GM19193 (cell line): Measurements from ENCODE around the gene PTCD1.

Source experiments
- POLR2A ChIP-seq: IDR thresholded peaks from 4 replicates; pipeline ENCODE4 v1.6.1; 2011; ENCODE audit not compliant: insufficient read depth, insufficient read length; ENCODE audit errors: extremely low read depth

PTCD1 gene

GRCh38 chr7:99398891-99399445, 39.6 kb downstream of the PTCD1 start:
- TF ChIP-seq POLR2A, result no peak

- peak; percentile 37 for TF ChIP-seq POLR2A
These were observed 41.2 kb downstream of the PTCD1 start for GRCh38 chr7:99397297-99397983.

GRCh38 chr7:99396418-99397296, 41.9 kb downstream of the PTCD1 start:
- TF ChIP-seq POLR2A, result peak; percentile 13

- TF ChIP-seq POLR2A, result peak; percentile 28
These were observed 42.8 kb downstream of the PTCD1 start for GRCh38 chr7:99395616-99396327.

- TF ChIP-seq POLR2A, result no peak
These were observed 44.5 kb downstream of the PTCD1 start for GRCh38 chr7:99394188-99394502.

- no peak for TF ChIP-seq POLR2A
These were observed 45.0 kb downstream of the PTCD1 start for GRCh38 chr7:99393355-99394187.

- peak; percentile 17 for TF ChIP-seq POLR2A
These were observed 45.8 kb downstream of the PTCD1 start for GRCh38 chr7:99392659-99393354.

- no peak for TF ChIP-seq POLR2A
These were observed 46.6 kb downstream of the PTCD1 start for GRCh38 chr7:99392046-99392445.

- no peak for TF ChIP-seq POLR2A
These were observed 47.5 kb downstream of the PTCD1 start for GRCh38 chr7:99390941-99391602.

- TF ChIP-seq POLR2A, result no peak
These were observed 48.8 kb downstream of the PTCD1 start for GRCh38 chr7:99389772-99390171.

- peak; percentile 25 for TF ChIP-seq POLR2A
These were observed 50.7 kb downstream of the PTCD1 start for GRCh38 chr7:99387912-99388311.

GRCh38 chr7:99386584-99387238, 51.9 kb downstream of the PTCD1 start:
- TF ChIP-seq POLR2A, result peak; percentile 29

- no peak for TF ChIP-seq POLR2A
These were observed 53.0 kb downstream of the PTCD1 start for GRCh38 chr7:99385564-99385963.
